HL-60 (cell line): ENCODE results near the gene ELMO1.

Experiments used
- CTCF ChIP-seq: IDR thresholded peaks from one replicate; pipeline ENCODE4 v1.5.1; 2011; ENCODE audit warnings: low read length, control low read depth, inconsistent platforms; ENCODE audit not compliant: insufficient read depth
- GABPA ChIP-seq: IDR thresholded peaks from 2 replicates; pipeline ENCODE4 v1.6.1; 2012; ENCODE audit warnings: low read depth
- POLR2AphosphoS5 ChIP-seq: IDR thresholded peaks from 2 replicates; pipeline ENCODE4 v1.6.1; 2012; ENCODE audit warnings: low read depth
- REST ChIP-seq: IDR thresholded peaks from 2 replicates; pipeline ENCODE4 v1.6.1; 2012; ENCODE audit warnings: low read depth; ENCODE audit not compliant: insufficient replicate concordance

GRCh38 chr7:36982766-36983165 is 465.9 kb downstream of the ELMO1 start:
- TF ChIP-seq CTCF: no peak
- no peak for TF ChIP-seq POLR2AphosphoS5
- TF ChIP-seq GABPA: no peak
- no peak for TF ChIP-seq REST
